Measurements from ENCODE around the gene TOX4.

TOX4 gene

GRCh38 chr14:21476523-21476924, 471 bp upstream of the TOX4 start:
- DNase-seq (ENCODE audit: low read depth), result peak; percentile 59
- TF ChIP-seq, protein P1, sequence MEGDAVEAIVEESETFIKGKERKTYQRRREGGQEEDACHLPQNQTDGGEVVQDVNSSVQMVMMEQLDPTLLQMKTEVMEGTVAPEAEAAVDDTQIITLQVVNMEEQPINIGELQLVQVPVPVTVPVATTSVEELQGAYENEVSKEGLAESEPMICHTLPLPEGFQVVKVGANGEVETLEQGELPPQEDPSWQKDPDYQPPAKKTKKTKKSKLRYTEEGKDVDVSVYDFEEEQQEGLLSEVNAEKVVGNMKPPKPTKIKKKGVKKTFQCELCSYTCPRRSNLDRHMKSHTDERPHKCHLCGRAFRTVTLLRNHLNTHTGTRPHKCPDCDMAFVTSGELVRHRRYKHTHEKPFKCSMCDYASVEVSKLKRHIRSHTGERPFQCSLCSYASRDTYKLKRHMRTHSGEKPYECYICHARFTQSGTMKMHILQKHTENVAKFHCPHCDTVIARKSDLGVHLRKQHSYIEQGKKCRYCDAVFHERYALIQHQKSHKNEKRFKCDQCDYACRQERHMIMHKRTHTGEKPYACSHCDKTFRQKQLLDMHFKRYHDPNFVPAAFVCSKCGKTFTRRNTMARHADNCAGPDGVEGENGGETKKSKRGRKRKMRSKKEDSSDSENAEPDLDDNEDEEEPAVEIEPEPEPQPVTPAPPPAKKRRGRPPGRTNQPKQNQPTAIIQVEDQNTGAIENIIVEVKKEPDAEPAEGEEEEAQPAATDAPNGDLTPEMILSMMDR (IDR thresholded peaks at IDR 0.05; ENCODE audit: control insufficient read depth, extremely low read depth, insufficient read depth), result no peak
- H3K4me3 ChIP-seq (ENCODE audit: low read depth, low read length), result peak overlapping the region; percentile 98

GRCh38 chr14:21486640-21487087, 9.7 kb downstream of the TOX4 start:
- TF ChIP-seq, protein P1 (IDR thresholded peaks at IDR 0.05; ENCODE audit: control insufficient read depth, extremely low read depth, insufficient read depth), result no peak
- H3K4me3 ChIP-seq (ENCODE audit: low read depth, low read length), result no peak overlapping the region
- no peak for DNase-seq (ENCODE audit: low read depth)

DNA sequence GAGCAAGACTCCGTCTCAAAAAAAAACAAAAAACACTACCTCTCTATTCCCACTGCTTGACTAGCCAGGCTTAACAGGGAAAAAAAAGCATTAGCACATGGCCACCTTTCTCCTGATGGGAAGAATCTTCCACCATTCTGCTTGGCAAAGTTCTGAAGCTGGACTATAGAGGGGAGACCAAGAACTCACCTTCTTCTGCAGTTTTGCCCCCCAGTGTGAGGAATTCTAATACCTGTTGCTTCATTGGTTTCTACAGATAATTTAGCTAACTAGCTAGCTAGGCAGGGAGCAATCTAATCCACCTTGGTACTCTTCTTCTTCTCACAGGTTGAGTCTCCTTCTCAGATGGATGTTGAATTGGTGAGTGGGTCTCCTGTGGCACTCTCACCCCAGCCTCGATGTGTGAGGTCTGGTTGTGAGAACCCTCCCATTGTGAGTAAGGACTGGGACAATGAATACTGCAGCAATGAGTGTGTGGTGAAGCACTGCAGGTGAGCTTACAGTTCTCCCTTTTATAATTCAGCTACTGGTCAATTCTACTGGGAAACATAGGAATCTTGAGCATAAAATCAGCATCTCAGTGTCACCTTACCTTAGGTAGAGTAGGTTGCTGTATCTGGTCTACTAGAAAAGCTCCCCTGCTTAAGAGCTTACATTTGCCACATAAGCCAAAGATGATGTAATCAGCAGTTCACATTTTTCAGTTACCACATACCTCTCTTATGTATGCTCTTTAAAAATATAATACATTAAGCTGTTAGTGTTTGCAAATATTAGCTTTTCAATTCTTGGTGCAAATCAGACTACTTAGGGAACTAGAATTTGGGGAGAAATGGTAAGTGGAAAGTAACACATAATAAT, 18.1 kb downstream of the TOX4 start:
- DNase-seq (ENCODE audit: low read depth), result no peak
- H3K4me3 ChIP-seq (ENCODE audit: low read depth, low read length), result no peak overlapping the region
- TF ChIP-seq, protein P1 (IDR thresholded peaks at IDR 0.05; ENCODE audit: control insufficient read depth, extremely low read depth, insufficient read depth), result no peak

GRCh38 chr14:21496453-21496852, 19.5 kb downstream of the TOX4 start:
- H3K4me3 ChIP-seq (ENCODE audit: low read depth, low read length), result no peak overlapping the region
- DNase-seq (ENCODE audit: low read depth), result no peak
- TF ChIP-seq, protein P1 (IDR thresholded peaks at IDR 0.05; ENCODE audit: control insufficient read depth, extremely low read depth, insufficient read depth), result no peak

DNA sequence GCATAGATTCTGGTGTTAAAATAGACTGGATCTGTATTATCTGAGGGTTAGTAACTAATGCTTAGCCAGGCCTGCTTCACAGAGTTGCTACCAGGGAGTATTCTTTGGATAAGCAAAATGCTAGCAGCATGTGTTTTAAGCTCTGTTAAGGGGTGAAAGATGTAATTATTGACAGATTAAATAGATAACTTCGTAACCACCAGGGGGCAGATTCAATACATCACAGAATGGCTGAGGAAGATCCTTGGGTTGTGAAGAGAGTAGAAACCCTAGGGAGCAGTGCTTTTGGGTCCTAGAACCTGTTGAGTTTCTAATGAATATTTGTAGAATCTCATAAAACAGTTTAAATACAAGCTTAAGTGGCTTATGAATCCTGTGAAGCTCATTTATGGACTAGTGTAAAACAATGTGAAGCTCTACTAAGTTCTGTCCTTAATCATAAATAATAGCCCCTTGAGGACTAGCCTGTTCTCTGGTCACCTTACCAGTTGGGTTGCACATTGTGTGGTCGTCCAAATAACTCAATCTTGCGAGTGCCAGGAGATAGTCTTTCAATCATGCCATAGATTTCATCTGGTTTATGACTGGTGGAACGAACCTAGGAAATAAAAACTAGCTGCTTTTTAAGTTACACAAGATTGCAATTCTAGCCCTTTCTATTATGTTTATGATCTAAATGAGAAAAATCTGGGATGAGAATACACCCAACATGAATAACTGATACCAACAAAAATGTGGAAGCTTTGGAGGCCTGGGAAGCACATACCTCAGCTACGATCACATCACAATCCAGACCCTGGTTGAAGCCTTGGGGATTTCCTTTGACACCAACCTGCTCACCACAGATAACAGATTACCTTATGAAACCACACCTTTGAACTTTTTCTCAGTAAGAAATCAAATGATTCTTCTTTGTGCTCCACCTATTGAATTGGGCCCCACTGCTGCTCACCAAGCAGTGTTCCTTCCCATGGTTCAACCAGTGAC, 21.8 kb downstream of the TOX4 start:
- TF ChIP-seq, protein P1 (IDR thresholded peaks at IDR 0.05; ENCODE audit: control insufficient read depth, extremely low read depth, insufficient read depth), result peak; percentile 55
- H3K4me3 ChIP-seq (ENCODE audit: low read depth, low read length), result no peak overlapping the region
- DNase-seq (ENCODE audit: low read depth), result peak; percentile 14

GRCh38 chr14:21501568-21501967, 24.6 kb downstream of the TOX4 start:
- TF ChIP-seq, protein P1 (IDR thresholded peaks at IDR 0.05; ENCODE audit: control insufficient read depth, extremely low read depth, insufficient read depth), result no peak
- DNase-seq (ENCODE audit: low read depth), result no peak

More at GRCh38 chr14:21501568-21501967, 24.6 kb downstream of the TOX4 start:
- no peak overlapping the region for H3K4me3 ChIP-seq (ENCODE audit: low read depth, low read length)
